CD4-positive, alpha-beta T cell treated with Interleukin-10 for 1 hour (primary cell): Measurements from ENCODE around the gene SPRN.
"Not testable (repeated sequence)": the region's sequence is repeated elsewhere in the genome, so short reads cannot be mapped to it uniquely, and the experiment has no call there.

Source experiments
- DNase-seq: peaks from one replicate; pipeline ENCODE4 v3.0.0-alpha.2; 2020

The SPRN gene

GRCh38 chr10:133456041-133456951, 31.9 kb upstream of the SPRN start:
- DNase-seq, result no peak

GRCh38 chr10:133455611-133456031, 31.2 kb upstream of the SPRN start:
- no peak for DNase-seq

- no peak for DNase-seq
Measured at GRCh38 chr10:133455196-133455595, 30.8 kb upstream of the SPRN start.

GRCh38 chr10:133454204-133454893, 29.9 kb upstream of the SPRN start:
- DNase-seq, result no peak

- peak; percentile 47 for DNase-seq
Measured at GRCh38 chr10:133453516-133454203, 29.2 kb upstream of the SPRN start, which contains the start of gene SCART1. SCART1 (plus strand) TSS chr10:133453945; CDS start chr10:133453998, 53 bp downstream.

GRCh38 chr10:133452453-133452852, 28.0 kb upstream of the SPRN start:
- no peak for DNase-seq

GRCh38 chr10:133451346-133451745, 26.9 kb upstream of the SPRN start:
- DNase-seq, result no peak

GRCh38 chr10:133448120-133448519, 23.7 kb upstream of the SPRN start:
- no peak for DNase-seq

- DNase-seq, result no peak
Measured at GRCh38 chr10:133446979-133447378, 22.6 kb upstream of the SPRN start.

GRCh38 chr10:133445751-133446708, 21.6 kb upstream of the SPRN start:
- no peak for DNase-seq

- no peak for DNase-seq
Measured at GRCh38 chr10:133445268-133445732, 20.9 kb upstream of the SPRN start.

GRCh38 chr10:133444342-133445267, 20.2 kb upstream of the SPRN start:
- no peak for DNase-seq

- DNase-seq, result no peak
Measured at GRCh38 chr10:133442967-133443924, 18.8 kb upstream of the SPRN start.

- peak; percentile 30 for DNase-seq
Measured at GRCh38 chr10:133442191-133442966, 18.0 kb upstream of the SPRN start.

GRCh38 chr10:133441780-133442179, 17.4 kb upstream of the SPRN start:
- DNase-seq, result no peak

- DNase-seq, result not testable (repeated sequence)
Measured at GRCh38 chr10:133441356-133441755, 16.9 kb upstream of the SPRN start.

- DNase-seq, result no peak
Measured at GRCh38 chr10:133440633-133441285, 16.3 kb upstream of the SPRN start.
